K562 (cell line): ENCODE measurements around the gene XPO1.

ENCODE experiments used
- POLR2A ChIP-seq: fragments of 450-650 bp; conservative IDR thresholded peaks from 2 replicates; pipeline ENCODE4 v1.6.1; 2016
- THRA ChIP-seq: fragments of 450-650 bp; IDR thresholded peaks from 2 replicates; pipeline ENCODE4 v1.6.1; 2017; ENCODE audit warnings: mild to moderate bottlenecking, moderate library complexity
- ZFP36 ChIP-seq: fragments of 150-350 bp; IDR thresholded peaks from 2 replicates; pipeline ENCODE4 v1.6.1; 2018; ENCODE audit warnings: low read length, low read depth; ENCODE audit not compliant: partially characterized antibody
- ZNF124 ChIP-seq: sonication (generic); formaldehyde crosslinking; IDR thresholded peaks from 2 replicates; pipeline ENCODE4 v1.8.1; 2022; ENCODE audit warnings: missing genetic modification reagents

GRCh38 chr2:61499060-61499459, 39.1 kb downstream of the XPO1 start:
- TF ChIP-seq THRA (no peak), ZNF124 (CRISPR knock-in tag) (no peak), POLR2A (no peak), ZFP36 (no peak)
